GM23338 (cell line): ENCODE results near the gene XYLT1. TPM values are rescaled to one million over a fixed set of nuclear protein-coding genes. Genes with fewer than 3 reads are reported as not detected.

Experiments
- ATAC-seq: fragments of 200-7000 bp; cut with Tn5 transposase; 3 replicates; pipeline ENCODE4 v1.9.1; 2020
- DNase-seq: peaks from one replicate; pipeline ENCODE4 v3.0.0-alpha.2; 2015; ENCODE audit warnings: low spot score
- H2AFZ ChIP-seq: fragments of 200-600 bp; sonication (generic); 2 replicates; pipeline ENCODE4 v1.8.0; 2016; ENCODE audit warnings: antibody characterized with exemption, mild to moderate bottlenecking, moderate library complexity
- H3F3A ChIP-seq: fragments of 200-600 bp; sonication (generic); replicated peaks from 2 replicates; pipeline ENCODE4 v1.8.0; 2017; ENCODE audit warnings: antibody characterized with exemption, mixed run types, low read depth
- H3K27ac ChIP-seq: fragments of 200-600 bp; sonication (generic); 2 replicates; pipeline ENCODE4 v1.6.1; 2016; ENCODE audit warnings: low read depth
- H3K27me3 ChIP-seq: fragments of 200-600 bp; sonication (generic); 2 replicates; pipeline ENCODE4 v1.8.0; 2016; ENCODE audit warnings: mild to moderate bottlenecking, mixed run types, moderate library complexity; ENCODE audit not compliant: insufficient read depth
- H3K36me3 ChIP-seq: fragments of 200-600 bp; sonication (generic); 2 replicates; pipeline ENCODE4 v1.8.0; 2016; ENCODE audit warnings: mild to moderate bottlenecking; ENCODE audit not compliant: insufficient read depth
- H3K4me1 ChIP-seq: fragments of 200-600 bp; sonication (generic); 2 replicates; pipeline ENCODE4 v1.8.0; 2016; ENCODE audit warnings: mild to moderate bottlenecking, moderate library complexity; ENCODE audit not compliant: insufficient read depth
- H3K4me2 ChIP-seq: fragments of 200-600 bp; sonication (generic); 2 replicates; pipeline ENCODE4 v1.7.1; 2017; ENCODE audit warnings: mixed run types
- H3K4me3 ChIP-seq: fragments of 200-600 bp; sonication (generic); 2 replicates; pipeline ENCODE4 v1.6.1; 2016; ENCODE audit warnings: mixed run types
- H3K79me2 ChIP-seq: fragments of 200-600 bp; sonication (generic); replicated peaks from 2 replicates; pipeline ENCODE4 v1.8.0; 2017; ENCODE audit warnings: mild to moderate bottlenecking; ENCODE audit not compliant: insufficient read depth
- H3K9me2 ChIP-seq: fragments of 200-600 bp; sonication (generic); 2 replicates; pipeline ENCODE4 v1.8.0; 2017; ENCODE audit not compliant: insufficient read depth
- H4K20me1 ChIP-seq: fragments of 200-600 bp; sonication (generic); replicated peaks from 2 replicates; pipeline ENCODE4 v1.8.0; 2017; ENCODE audit warnings: mild to moderate bottlenecking; ENCODE audit not compliant: insufficient read depth
- H3K27ac Mint-ChIP-seq: 2 replicates; pipeline ENCODE4 v1.8.0; 2020; ENCODE audit warnings: inconsistent platforms, mild to moderate bottlenecking, moderate library complexity, mixed read lengths
- H3K27me3 Mint-ChIP-seq: 3 replicates; pipeline ENCODE4 v1.8.0; 2022; ENCODE audit warnings: low read depth, mild to moderate bottlenecking, moderate library complexity, mixed read lengths, inconsistent platforms; ENCODE audit not compliant: insufficient read depth, poor library complexity
- H3K36me3 Mint-ChIP-seq: 3 replicates; pipeline ENCODE4 v1.8.0; 2021; ENCODE audit warnings: low read depth, mild to moderate bottlenecking, inconsistent platforms, moderate library complexity, mixed read lengths
- H3K4me1 Mint-ChIP-seq: 3 replicates; pipeline ENCODE4 v1.8.0; 2020; ENCODE audit warnings: mild to moderate bottlenecking, inconsistent platforms, mixed read lengths
- H3K4me3 Mint-ChIP-seq: 3 replicates; pipeline ENCODE4 v1.8.0; 2021; ENCODE audit warnings: moderate library complexity, mild to moderate bottlenecking, inconsistent platforms, mixed read lengths
- H3K9me3 Mint-ChIP-seq: 3 replicates; pipeline ENCODE4 v1.8.0; 2020; ENCODE audit warnings: moderate library complexity, mild to moderate bottlenecking, inconsistent platforms, mixed read lengths
- CREB1 ChIP-seq: fragments of 250-450 bp; sonication (Bioruptor Pico); IDR thresholded peaks from 2 replicates; pipeline ENCODE4 v1.5.0; 2020; ENCODE audit warnings: low read depth, mild to moderate bottlenecking, moderate library complexity
- CTCF ChIP-seq, 2 experiments: fragments of 200-600 bp in 1 of 2; sonication (generic) in 1 of 2; conservative IDR thresholded peaks; 2 replicates each; pipeline versions ENCODE4 v1.5.1 to v1.6.1; 2016 to 2017; ENCODE audit warnings: antibody characterized with exemption in 2 of 2, low read depth in 2 of 2, mild to moderate bottlenecking in 2 of 2, moderate library complexity in 1 of 2
- EZH2 ChIP-seq: fragments of 200-600 bp; sonication (generic); IDR thresholded peaks from one replicate; pipeline ENCODE4 v1.8.0; 2017; ENCODE audit warnings: antibody characterized with exemption, mild to moderate bottlenecking, low read depth; ENCODE audit not compliant: unreplicated experiment
- EZH2phosphoT487 ChIP-seq: fragments of 200-600 bp; sonication (generic); IDR thresholded peaks from one replicate; pipeline ENCODE4 v1.8.1; 2018; ENCODE audit warnings: antibody characterized with exemption; ENCODE audit not compliant: unreplicated experiment
- NANOG ChIP-seq: IDR thresholded peaks from 2 replicates; pipeline ENCODE4 v1.6.1; 2016; ENCODE audit warnings: antibody characterized with exemption, borderline replicate concordance
- POLR2AphosphoS5 ChIP-seq: IDR thresholded peaks from 2 replicates; pipeline ENCODE4 v1.6.1; 2016; ENCODE audit warnings: antibody characterized with exemption, low read depth
- REST ChIP-seq: IDR thresholded peaks from one replicate; pipeline ENCODE4 v1.6.1; 2018; ENCODE audit warnings: antibody characterized with exemption; ENCODE audit not compliant: unreplicated experiment
- ZNF114 ChIP-seq: fragments of 250-450 bp; sonication (Bioruptor Pico); IDR thresholded peaks from 2 replicates; pipeline ENCODE4 v1.5.0; 2020; ENCODE audit warnings: mild to moderate bottlenecking, moderate library complexity
- ZNF462 ChIP-seq: fragments of 250-450 bp; sonication (Bioruptor Pico); IDR thresholded peaks from 2 replicates; pipeline ENCODE4 v1.5.0; 2020; ENCODE audit warnings: mild to moderate bottlenecking, moderate library complexity
- polyA plus RNA-seq: library from polyadenylated mRNA; unstranded; fragments of >200 nt; fragmentation: Nextera tagmentation; extraction: Ambion mirVana; gene quantifications from 2 replicates; pipeline ENCODE4 v1.2.1, GENCODE V29; 2016
- total RNA-seq: library from RNA; depleted of rRNA; stranded (reverse); fragments of >200 nt; shearing (Covaris generic); gene quantifications from 2 replicates; pipeline ENCODE4 v1.2.3, GENCODE V29; 2014

XYLT1 gene
- total and polyA plus RNA-seq, 2 experiments from 2014 or later, result 3.5 to 24.7 TPM

- TF ChIP-seq ZNF462 (CRISPR knock-in tag), result no peak
- no peak for TF ChIP-seq POLR2AphosphoS5
- TF ChIP-seq CREB1 (CRISPR knock-in tag), result no peak
Observed at GRCh38 chr16:17327664-17328335, 143.0 kb downstream of the XYLT1 start (continued).

GRCh38 chr16:17325476-17326143 is 145.2 kb downstream of the XYLT1 start:
- no peak overlapping the region for H3K27ac ChIP-seq
- ATAC-seq (no peak), DNase-seq (no peak)
- no peak overlapping the region for H3K27ac Mint-ChIP-seq
- H4K20me1 ChIP-seq, result no peaks in the 10 kb centered on the region
- H3K27me3 ChIP-seq, result no peaks in the 10 kb centered on the region
- H3K9me3 Mint-ChIP-seq, result no peaks in the 10 kb centered on the region; the same call in 2 of the 3 replicates
- H3K4me3 Mint-ChIP-seq, result no peak overlapping the region
- H3K4me2 ChIP-seq, result no peak overlapping the region
- H3K4me3 ChIP-seq, result no peak overlapping the region
- H2AFZ ChIP-seq, result no peak overlapping the region
- H3K4me1 ChIP-seq, result no peaks in the 10 kb centered on the region
- peaks cover 10% of the 10 kb centered on the region for H3K4me1 Mint-ChIP-seq
- H3K36me3 Mint-ChIP-seq, result no peaks in the 10 kb centered on the region
- H3K27me3 Mint-ChIP-seq, result peaks cover 2% of the 10 kb centered on the region
- peaks cover 39% of the 10 kb centered on the region for H3K79me2 ChIP-seq
- no peaks in the 10 kb centered on the region for H3K36me3 ChIP-seq
- no peaks in the 10 kb centered on the region for H3F3A ChIP-seq
- no peaks in the 10 kb centered on the region for H3K9me2 ChIP-seq
- TF ChIP-seq REST, result no peak
- no peak for TF ChIP-seq EZH2
- no peak for TF ChIP-seq ZNF114 (CRISPR knock-in tag)
- TF ChIP-seq EZH2phosphoT487, result no peak
- TF ChIP-seq CTCF (conservative IDR thresholded peaks at IDR 0.05; ENCODE audit: low read depth in 2 of 2), result no peak
- no peak for TF ChIP-seq NANOG
- TF ChIP-seq POLR2AphosphoS5, result no peak
